GM12878 (cell line): ENCODE results near the gene PUDP.

Experiments used
- CTCF ChIP-seq, 3 experiments: IDR thresholded peaks in 2 of 3; conservative IDR thresholded peaks in 1 of 3; 2 replicates each; pipeline ENCODE4 v1.5.1; 2011; ENCODE audit warnings: low read depth in 3 of 3, low read length in 3 of 3, mild to moderate bottlenecking in 3 of 3, control low read depth in 2 of 3, moderate library complexity in 2 of 3, inconsistent platforms in 1 of 3, mixed read lengths in 1 of 3; ENCODE audit not compliant: control insufficient read depth in 2 of 3, insufficient read depth in 1 of 3; ENCODE audit errors: extremely low read depth in 1 of 3
- MTA3 ChIP-seq: IDR thresholded peaks from 2 replicates; pipeline ENCODE4 v1.6.1; 2012; ENCODE audit warnings: low read length, inconsistent platforms, borderline replicate concordance
- PBX3 ChIP-seq: IDR thresholded peaks from 2 replicates; pipeline ENCODE4 v1.6.1; 2011; ENCODE audit warnings: mild to moderate bottlenecking, low read depth, low read length, moderate library complexity; ENCODE audit not compliant: insufficient replicate concordance

- no peak for TF ChIP-seq CTCF (IDR thresholded peaks at IDR 0.05 in 2 of 3, conservative IDR thresholded peaks at IDR 0.05 in 1 of 3; ENCODE audit: control insufficient read depth in 2 of 3, extremely low read depth in 1 of 3, insufficient read depth in 1 of 3, low read depth in 3 of 3, low read length in 3 of 3)
- TF ChIP-seq PBX3: no peak
- no peak for TF ChIP-seq MTA3
Observed at GRCh38 chrX:7021991-7022390, 126.0 kb downstream of the PUDP start.
